ENCODE measurements around the gene LSM4.

LSM4 gene

DNA sequence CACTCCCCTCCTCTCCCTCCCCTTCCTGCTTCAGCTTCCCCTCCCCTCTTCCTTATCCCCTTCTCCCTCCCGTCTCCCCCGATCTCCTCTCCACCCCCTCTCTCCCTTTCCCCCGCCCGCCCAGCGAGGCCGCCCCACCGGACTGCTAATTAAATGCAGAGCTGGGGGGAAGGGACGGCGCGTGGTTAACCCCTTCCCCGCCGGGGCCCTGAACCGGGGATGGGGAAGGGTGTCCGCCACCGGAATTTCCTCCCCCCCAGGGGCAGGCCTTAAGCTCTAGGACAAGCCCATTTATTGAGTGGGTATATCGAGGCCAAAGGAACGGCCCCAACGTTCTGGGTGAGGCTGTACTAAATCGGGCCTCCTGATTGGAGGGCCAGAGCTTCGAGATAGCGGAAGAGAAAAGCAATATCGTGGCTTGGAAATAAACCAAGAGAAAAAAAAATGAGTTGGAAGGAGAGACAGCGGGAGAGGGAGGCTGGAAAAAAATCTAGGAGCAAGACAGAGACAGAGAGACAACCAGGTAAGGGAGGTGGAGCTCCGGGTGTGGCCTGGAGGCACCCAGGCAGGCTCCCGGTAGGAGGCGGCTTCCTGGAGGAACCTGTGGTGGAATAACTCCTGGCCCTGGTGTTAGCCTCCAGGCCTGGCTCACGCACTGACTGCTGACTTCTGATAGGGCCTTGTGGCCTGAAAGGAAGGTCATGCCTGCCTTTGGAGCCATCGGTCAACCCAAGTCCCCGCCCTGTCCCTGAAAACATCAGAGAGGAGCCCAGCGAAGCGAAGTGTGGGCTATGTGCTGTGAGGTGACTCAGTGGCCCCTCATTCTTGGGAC, 29.9 kb downstream of the LSM4 start:
- DNase-seq (ENCODE audit: low spot score): peak; percentile 53

- no peak for DNase-seq (ENCODE audit: low spot score)
Observed at GRCh38 chr19:18292462-18292809, 30.4 kb downstream of the LSM4 start.

GRCh38 chr19:18291590-18292461, 31.1 kb downstream of the LSM4 start:
- DNase-seq (ENCODE audit: low spot score): peak; percentile 47

DNA sequence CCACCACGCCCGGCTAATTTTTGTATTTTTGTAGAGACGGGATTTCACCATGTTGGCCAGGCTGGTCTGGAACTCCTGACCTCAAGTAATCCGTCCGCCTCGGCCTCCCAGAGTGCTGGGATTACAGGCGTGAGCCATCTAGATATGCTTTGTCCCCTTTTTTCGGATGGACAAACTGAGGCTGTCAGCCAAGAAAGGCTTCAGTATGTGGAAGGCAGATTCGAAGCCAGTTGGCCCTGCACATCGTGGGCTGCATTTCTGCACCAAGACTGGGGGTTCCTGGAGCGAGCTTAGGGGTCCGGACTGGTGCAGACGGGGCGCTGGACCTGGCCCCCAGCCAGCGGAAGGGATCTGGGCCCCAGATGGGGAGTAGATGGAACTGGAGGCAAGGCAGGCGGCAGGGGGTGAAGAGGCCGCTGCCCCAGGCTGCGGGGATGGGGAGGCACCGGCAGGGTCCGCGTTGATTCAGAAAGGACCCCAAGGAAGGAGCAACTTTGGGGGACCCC, 31.8 kb downstream of the LSM4 start:
- no peak for DNase-seq (ENCODE audit: low spot score)

GRCh38 chr19:18290302-18291018, 32.4 kb downstream of the LSM4 start:
- no peak for DNase-seq (ENCODE audit: low spot score)

DNA sequence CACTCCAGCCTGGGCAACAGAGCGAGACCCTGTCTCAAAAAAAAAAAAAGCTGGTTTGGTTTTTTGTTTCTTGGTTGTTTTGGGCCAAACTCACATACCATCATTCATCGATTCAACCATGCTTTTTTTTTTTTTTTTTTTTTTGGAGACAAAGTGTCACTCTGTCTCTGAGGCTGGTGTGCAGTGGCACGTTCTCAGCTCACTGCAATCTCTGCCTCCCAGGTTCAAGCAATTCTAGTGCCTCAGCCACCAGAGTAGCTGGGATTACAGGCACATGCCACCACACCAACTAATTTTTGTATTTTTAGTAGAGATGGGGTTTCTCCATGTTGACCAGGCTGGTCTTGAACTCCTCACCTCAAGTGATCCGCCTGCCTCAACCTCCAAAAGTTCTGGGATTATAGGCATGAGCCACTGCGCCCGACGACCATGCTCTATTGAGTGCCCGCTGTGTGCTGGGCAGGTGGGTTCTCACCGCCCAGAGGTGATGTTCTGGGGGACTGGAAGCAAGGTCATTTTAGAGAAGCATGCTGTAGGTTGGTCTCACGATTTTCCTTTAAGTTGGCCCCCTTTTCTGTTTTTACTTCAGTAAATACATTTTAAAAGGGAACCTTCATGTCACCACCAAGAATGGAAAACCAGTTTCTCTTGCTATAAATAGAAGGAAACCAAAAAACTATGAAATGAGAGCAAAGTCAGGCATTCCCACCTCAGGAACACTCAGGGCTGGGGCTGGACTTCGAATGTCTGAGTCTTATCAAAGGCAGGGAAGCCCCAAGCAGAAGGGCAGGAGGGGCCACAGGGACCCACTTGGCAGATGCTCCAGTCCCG, 33.2 kb downstream of the LSM4 start:
- DNase-seq (ENCODE audit: low spot score): no peak

DNA sequence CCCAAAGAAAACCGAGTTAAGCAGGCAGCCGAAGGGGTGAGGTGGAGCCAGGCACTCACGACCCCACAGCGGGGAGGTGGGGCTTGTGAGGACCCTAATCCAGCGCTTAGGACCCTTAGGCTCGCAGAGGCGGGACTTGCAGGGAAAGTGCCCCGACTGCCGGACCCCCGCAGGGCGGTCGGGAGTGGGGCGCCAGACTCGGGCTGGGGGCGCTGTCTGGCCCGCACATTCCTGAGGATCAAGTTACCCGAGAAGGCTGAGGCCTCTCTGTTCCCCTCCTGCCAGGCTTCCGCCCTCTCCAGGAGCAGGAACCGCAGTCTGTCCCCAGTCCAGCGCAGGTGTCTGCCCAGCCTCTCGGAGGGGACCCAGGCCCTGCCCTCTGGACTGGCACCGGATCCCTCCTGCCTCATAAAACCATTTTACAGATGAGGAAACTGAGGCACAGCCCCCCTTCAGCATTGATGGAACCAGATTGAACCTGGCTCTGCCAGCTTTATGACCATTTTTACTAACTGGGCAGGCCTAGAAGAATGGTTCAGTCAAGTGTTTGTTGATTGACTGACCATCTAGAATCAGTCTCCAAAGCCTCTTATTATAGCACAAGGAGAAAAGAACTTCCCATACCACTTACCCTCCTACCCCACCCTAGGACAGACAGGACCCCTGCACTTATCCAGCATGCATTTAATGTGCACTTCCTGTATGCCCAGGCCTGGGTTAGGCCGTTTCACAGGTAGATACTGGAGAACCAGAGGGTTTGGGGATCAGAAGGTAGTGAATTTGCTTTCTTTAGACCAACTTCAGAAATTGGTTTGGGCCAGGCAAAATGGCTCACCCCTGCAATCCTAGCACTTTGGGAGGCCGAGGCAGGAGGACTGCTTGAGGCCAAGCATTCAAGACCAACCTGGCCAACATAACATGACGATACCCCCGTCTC, 34.8 kb downstream of the LSM4 start:
- DNase-seq (ENCODE audit: low spot score): no peak

DNA sequence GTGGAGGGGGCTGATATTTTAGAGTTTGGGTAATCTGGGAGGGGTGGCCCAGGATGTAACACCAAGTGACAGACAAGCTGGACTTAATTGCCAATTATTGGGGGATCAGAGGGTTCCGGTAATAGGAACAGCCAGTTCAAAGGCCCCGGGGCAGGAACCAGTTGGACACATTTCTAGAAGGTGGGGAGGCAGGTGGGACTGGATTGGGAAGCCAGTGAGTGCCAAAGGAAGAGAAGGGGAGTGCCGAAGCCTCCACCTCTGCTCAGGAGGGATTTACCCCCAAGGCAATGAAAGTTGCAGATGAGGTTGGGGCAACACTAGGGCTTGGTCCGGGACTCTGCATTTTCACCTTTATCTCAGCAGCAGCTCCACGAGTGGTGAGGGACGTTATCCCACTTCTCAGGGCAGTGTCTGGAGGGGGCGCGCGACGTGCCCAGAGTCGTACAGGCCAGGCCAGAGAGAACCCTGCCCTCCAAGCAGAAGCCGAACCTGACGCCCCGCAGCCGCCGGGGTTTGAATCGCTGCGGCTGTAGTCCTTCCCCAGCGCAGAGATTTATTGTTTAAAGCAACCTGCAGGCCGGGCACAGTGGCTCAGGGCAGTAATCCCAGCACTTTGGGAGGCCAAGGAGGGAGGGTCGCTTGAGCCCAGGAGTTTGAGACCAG, 35.8 kb downstream of the LSM4 start:
- DNase-seq (ENCODE audit: low spot score): no peak

DNA sequence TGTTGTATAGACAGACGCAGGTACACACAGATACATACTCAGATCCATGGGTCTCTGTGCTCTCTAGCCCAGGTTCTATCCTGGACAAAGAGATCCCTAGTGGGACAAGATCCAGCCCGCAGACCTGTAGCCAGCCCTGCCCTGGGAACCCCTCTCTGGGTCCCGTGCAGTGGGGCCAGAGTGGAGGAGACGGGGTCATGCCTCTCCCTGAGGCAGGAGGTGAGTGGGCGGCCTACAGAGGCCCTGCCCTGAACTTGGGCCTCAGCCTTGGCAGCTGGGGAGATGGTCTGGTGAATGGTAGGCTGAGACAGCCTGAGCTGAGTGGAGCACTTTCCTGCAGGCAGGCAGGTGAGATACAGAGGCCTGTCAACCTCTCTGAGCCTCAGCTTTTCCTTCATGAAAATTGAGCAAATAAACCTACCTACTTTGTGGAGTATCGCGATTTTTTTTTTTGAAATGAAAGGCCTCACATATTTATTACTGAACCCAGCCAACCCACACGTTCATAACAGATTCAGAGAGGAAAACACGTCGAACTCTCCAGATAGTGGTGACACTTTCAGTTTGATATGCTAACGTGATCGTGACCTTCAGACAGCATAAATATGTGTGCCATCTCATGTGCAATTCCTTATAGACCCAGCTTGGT, 38.0 kb downstream of the LSM4 start:
- no peak for DNase-seq (ENCODE audit: low spot score)

DNA sequence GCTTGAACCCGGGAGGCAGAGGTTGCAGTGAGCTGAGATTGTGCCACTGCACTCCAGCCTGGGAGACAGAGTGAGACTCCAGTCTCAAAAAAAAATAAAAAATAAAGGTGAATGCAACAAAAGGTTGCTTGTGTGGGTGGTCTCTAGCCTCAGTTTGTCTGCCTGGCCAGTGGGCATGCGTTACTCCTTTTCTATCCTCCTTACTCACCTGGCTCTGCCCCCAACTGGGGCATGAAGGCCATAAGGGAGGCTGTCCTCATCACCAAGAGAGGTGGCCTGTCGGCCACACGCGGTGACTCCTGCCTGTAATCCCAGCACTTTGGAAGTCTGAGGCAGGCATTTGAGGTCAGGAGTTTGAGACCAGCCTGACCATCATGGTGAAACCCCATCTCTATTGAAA, 39.5 kb downstream of the LSM4 start:
- DNase-seq (ENCODE audit: low spot score): no peak

DNA sequence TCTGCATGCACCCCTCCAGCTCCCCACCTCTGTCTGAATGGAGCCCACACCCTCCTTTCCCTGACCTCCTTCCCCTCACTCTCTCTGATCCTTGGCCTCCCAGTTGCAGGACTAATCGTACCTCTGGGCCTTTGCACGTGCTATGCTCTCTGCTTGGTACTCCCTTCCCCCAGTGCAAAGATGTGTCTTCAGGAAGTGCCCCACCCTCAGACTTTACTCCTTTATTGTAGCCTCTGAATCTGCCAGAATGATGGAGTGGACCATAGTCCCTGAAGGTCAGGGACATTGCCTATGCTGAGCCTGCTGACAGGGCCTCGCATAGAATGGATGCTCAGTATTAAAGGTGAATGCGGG, 40.1 kb downstream of the LSM4 start:
- DNase-seq (ENCODE audit: low spot score): no peak

DNA sequence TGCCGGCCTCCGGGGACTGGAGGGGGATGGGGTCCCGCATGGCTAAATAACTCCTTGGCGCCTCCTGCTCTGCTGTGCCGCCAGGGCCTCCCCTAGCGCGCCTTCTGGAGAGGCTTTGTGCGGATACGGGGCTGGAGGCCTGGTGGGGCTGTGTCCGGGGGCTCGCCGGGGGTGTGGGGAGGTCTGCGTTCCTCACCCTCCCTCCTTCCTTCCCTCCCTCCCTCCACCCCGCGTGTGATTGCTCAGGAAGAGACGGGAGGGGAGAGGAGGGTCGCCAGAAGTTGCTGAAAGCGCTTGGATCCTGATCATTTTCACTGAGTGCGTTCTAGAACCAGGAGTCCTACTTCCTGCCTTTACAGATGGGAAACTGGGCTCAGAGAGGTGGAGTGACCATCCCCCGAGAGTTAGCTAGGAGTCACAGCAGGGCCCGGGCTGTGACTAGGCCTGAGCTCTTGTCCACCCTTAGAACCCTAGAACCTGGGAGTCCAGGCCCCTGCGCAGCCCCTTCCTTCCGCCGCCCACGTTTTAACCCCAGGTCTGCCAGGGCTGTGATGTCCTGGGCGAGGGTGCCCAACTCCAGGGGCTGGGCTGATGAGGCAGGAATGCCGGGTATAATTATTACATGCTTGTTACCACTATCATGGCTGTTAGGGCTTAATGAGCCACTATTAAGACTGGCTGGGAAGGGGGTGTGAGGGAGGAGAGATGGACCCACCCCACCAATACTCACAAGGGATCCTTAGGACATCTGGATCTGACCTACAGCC, 40.7 kb downstream of the LSM4 start:
- no peak for DNase-seq (ENCODE audit: low spot score)

- peak; percentile 97 for DNase-seq (ENCODE audit: low spot score)
Observed at GRCh38 chr19:18281082-18282020, 41.5 kb downstream of the LSM4 start, which contains the start of gene JUND. Gene JUND (minus strand): TSS chr19:18281622. CDS start chr19:18281484, 138 bp downstream.

GRCh38 chr19:18280247-18281081, 42.4 kb downstream of the LSM4 start:
- peak; percentile 63 for DNase-seq (ENCODE audit: low spot score)

- peak; percentile 94 for DNase-seq (ENCODE audit: low spot score)
Observed at GRCh38 chr19:18279516-18280246, 43.2 kb downstream of the LSM4 start.

- no peak for DNase-seq (ENCODE audit: low spot score)
Observed at GRCh38 chr19:18279266-18279515, 43.7 kb downstream of the LSM4 start.

Data from COLO829 (cell line).